Heart right ventricle (tissue), 16 donors: Measurements from ENCODE around the gene PIRT. TPM values are rescaled to one million over a fixed set of nuclear protein-coding genes. Genes with fewer than 3 reads are reported as not detected.

Experiments used
- ATAC-seq, 8 donors: fragments of 200-7000 bp; cut with Tn5 transposase; one replicate each; pipeline ENCODE4 v1.9.1; 2020; ENCODE audit warnings: mild to moderate bottlenecking in 8 of 8, moderate library complexity in 8 of 8, moderate number of reproducible peaks in 1 of 8
- DNase-seq, 2 donors: peaks; one replicate each; pipeline ENCODE4 v3.0.0-alpha.2; 2020
- H3K27ac ChIP-seq, 10 donors: fragments of 200-600 bp; sonication (generic) in 2 of 10; one replicate each; pipeline versions ENCODE4 v1.5.0 to v1.8.0; 2020 to 2022; ENCODE audit warnings: mild to moderate bottlenecking in 3 of 10
- H3K27me3 ChIP-seq, 7 donors: fragments of 200-600 bp; one replicate each; pipeline ENCODE4 v1.8.0; 2021 to 2022; ENCODE audit warnings: mild to moderate bottlenecking in 2 of 7
- H3K36me3 ChIP-seq, 9 donors: fragments of 200-600 bp; sonication (generic) in 1 of 9; one replicate each; pipeline versions ENCODE4 v1.5.0 to v1.8.0; 2020 to 2022; ENCODE audit warnings: mild to moderate bottlenecking in 2 of 9
- H3K4me1 ChIP-seq, 9 donors: fragments of 200-600 bp; sonication (generic) in 1 of 9; one replicate each; pipeline versions ENCODE4 v1.5.0 to v1.8.0; 2020 to 2022; ENCODE audit warnings: mild to moderate bottlenecking in 4 of 9
- H3K4me3 ChIP-seq, 10 donors: fragments of 200-600 bp; sonication (generic) in 2 of 10; one replicate each; pipeline versions ENCODE4 v1.5.0 to v1.8.0; 2020 to 2022; ENCODE audit warnings: mild to moderate bottlenecking in 7 of 10, moderate library complexity in 2 of 10
- H3K9me3 ChIP-seq, 11 donors: fragments of 200-600 bp in 10 of 11; sonication (generic) in 2 of 11; one replicate each; pipeline versions ENCODE4 v1.5.0 to v1.8.0; 2013 to 2022; ENCODE audit warnings: mild to moderate bottlenecking in 2 of 11, control low read depth in 1 of 11, moderate library complexity in 1 of 11
- WGBS, 2 donors: extraction: QIAGEN DNeasy Blood & Tissue Kit; methylation state at CpG; one replicate each; pipeline ENCODE4 v1.1.7; 2013; ENCODE audit warnings: inconsistent platforms in 1 of 2; 5-methylcytosine and 5-hydroxymethylcytosine counted together
- intact Hi-C, 10 donors: fragments of 100-400 bp; cut with DNase I; formaldehyde crosslinking; loops; one replicate each; pipeline versions ENCODE4 v1.11.1 to v1.14.2; 2022
- polyA plus RNA-seq, 2 donors: library from polyadenylated mRNA; stranded (reverse); fragments of 200-250 nt; gene quantifications; one replicate each; pipeline ENCODE4 v1.2.3, GENCODE V29; 2013
- total RNA-seq, 10 donors: library from RNA; stranded (reverse); fragmentation: NEBNext Ultra II Directional in 3 of 10; extraction: Animal tissue kit (Norgen Biotek cat#: 25700) in 3 of 10; gene quantifications; one replicate each; pipeline versions ENCODE4 v1.2.1 to v1.2.4, GENCODE V29; 2021 to 2023
- TF ChIP-seq, protein P1 (sequence below), 9 donors: fragments of 200-600 bp; sonication (generic) in 2 of 9; IDR thresholded peaks; one replicate each; pipeline versions ENCODE4 v1.5.0 to v1.8.0; 2021 to 2022; ENCODE audit warnings: antibody characterized with exemption in 9 of 9, mild to moderate bottlenecking in 5 of 9, moderate library complexity in 1 of 9
- donor health status: Arrhythmogenic right ventricular cardiomyopathy.
- donor health status: ischemic (EF 13 %, LVEDD 7.1; RV severe dilation, severe dysfunction).
- donor health status: healthy with polysubstance abuse.
- donor health status: DM: no; HTN: yes; CAD: no.
- donor health status: DM: no; HTN: no; CAD: no.
- donor health status: ischemic (EF 25% LVEDD 6.9; RV normal size, moderate dysfunction).
- donor health status: ischemic (EF 25% LVEDD 5.7; RV mildly dilated, moderate dysfunction).
- donor health status: healthy.
- donor health status: DM: yes; HTN: yes; CAD: no.
- donor health status: Ischemic cardiomyopathy.
- donor health status: ischemic (EF 35%, LVEDD 5.7; RV mildly dilated, moderate dysfunction).
- donor health status: nonischemic (EF 11% LVEDD 7.7; RV severe dilation, severe dysfunction).
- donor health status: DM: yes; HTN: yes; CAD: no.
- donor health status: PGD.
- donor health status: ischemic (EF 29% LVEDD 5.4; RV normal size, mild dysfunction).
- donor health status: nonischemic (EF 23%, LVEDD 6.1; RV moderate dilation, normal function).

PIRT gene
- total and polyA plus RNA-seq, 12 donors = not detected

DNA sequence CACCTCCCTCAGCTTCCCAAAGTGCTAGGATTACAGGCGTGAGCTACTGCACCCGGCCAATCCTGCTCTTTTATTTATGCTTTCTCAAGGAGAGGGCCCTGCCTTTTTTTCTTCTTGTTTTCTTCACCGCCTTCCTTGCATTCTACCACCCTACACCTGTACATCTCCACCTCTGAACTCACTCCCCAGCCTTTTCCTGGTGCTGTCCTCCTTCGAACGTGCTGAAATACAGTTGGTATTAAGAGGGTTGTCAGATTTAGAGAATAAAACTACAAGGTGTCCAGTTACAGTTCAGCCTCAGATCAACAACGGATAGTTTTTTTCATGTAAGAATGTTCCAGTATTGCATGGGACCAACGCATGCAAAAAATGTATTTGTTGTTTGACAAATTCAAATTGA, 1.7 kb downstream of the PIRT start:
- no peaks in the 10 kb centered on the region for H3K4me1 ChIP-seq
- TF ChIP-seq, protein P1, sequence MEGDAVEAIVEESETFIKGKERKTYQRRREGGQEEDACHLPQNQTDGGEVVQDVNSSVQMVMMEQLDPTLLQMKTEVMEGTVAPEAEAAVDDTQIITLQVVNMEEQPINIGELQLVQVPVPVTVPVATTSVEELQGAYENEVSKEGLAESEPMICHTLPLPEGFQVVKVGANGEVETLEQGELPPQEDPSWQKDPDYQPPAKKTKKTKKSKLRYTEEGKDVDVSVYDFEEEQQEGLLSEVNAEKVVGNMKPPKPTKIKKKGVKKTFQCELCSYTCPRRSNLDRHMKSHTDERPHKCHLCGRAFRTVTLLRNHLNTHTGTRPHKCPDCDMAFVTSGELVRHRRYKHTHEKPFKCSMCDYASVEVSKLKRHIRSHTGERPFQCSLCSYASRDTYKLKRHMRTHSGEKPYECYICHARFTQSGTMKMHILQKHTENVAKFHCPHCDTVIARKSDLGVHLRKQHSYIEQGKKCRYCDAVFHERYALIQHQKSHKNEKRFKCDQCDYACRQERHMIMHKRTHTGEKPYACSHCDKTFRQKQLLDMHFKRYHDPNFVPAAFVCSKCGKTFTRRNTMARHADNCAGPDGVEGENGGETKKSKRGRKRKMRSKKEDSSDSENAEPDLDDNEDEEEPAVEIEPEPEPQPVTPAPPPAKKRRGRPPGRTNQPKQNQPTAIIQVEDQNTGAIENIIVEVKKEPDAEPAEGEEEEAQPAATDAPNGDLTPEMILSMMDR (IDR thresholded peaks at IDR 0.05) = no peak
- DNase-seq (no peak), ATAC-seq (no peak)
- no peaks in the 10 kb centered on the region for H3K9me3 ChIP-seq
- intact Hi-C loops = no loop called here
- H3K27ac ChIP-seq = no peak overlapping the region
- no peak overlapping the region for H3K4me3 ChIP-seq
- peaks cover 0 to 9% (median 2%) of the 10 kb centered on the region in 7 donors for H3K27me3 ChIP-seq
- WGBS, 2 donors = 83 to 84% methylated on average over 7 of the region's 7 CpGs
- H3K36me3 ChIP-seq = no peaks in the 10 kb centered on the region

DNA sequence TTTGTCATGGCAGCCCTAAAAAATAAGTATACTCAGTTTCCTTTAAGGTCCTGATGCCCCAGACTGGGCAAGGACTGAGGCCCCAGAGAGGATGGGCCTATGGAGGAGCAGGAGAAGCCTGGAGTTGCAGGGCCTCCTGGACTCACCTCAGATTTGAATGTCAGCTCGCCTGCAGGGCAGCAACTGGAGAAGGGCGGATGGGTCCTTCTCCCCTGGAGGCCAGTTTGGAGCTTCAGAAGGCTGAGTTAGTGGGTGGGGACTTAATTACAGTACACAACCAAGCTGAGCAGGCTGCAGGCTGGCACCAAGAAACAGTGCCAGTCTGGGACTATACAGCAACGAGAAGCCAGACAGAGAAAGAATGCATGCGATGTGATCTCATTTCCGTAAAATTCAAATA, 6.2 kb downstream of the PIRT start:
- Histone ChIP-seq H3K4me3 (no peak overlapping the region), H3K27ac (no peak overlapping the region), H3K9me3 (no peaks in the 10 kb centered on the region), H3K4me1 (no peaks in the 10 kb centered on the region), H3K27me3 (peaks cover 0 to 3% (median 0%) of the 10 kb centered on the region in 7 donors), H3K36me3 (no peaks in the 10 kb centered on the region)
- TF ChIP-seq, protein P1 (IDR thresholded peaks at IDR 0.05) = no peak
- DNase-seq (no peak), ATAC-seq (no peak)
- 91 to 94% methylated on average over 5 of the region's 5 CpGs for WGBS, 2 donors
- intact Hi-C loops = no loop called here

DNA sequence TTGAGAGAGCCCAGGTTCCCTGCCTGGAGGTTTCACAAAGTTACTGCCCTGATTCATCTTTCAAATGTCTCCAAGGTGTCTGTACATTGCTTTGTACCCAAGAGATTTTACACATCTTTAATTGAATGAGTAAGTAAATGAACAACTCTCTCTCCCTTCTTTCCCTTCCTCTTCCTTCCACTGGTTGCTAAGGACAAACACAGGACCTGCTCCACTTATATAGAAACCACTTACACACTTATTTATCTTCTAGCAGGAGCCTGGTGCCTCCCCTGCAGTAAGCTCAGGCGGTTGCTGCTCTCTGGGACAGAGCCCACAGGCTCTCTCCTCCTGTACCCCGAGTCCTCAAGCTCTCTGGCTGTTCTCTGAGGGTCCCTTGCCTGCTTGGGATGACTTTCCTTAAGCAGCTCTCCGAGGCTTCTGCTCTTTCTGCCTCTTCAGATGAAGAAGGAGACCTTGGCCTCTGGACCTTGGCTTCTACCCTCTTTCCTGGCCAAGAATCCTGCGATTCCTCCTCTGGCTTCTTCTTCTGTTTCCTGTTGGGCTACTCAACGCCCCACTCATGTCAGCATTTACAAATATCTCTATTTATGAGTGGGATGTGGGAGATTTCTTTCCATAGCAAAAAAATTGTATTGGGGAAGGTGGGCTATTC, 9.9 kb downstream of the PIRT start:
- no peaks in the 10 kb centered on the region for H3K36me3 ChIP-seq
- ATAC-seq (no peak), DNase-seq (no peak)
- peaks cover 0 to 3% (median 0%) of the 10 kb centered on the region in 7 donors for H3K27me3 ChIP-seq
- no peak overlapping the region for H3K27ac ChIP-seq
- intact Hi-C loops = no loop called here
- TF ChIP-seq, protein P1 (IDR thresholded peaks at IDR 0.05) = no peak
- no peaks in the 10 kb centered on the region for H3K4me1 ChIP-seq
- no peak overlapping the region for H3K4me3 ChIP-seq
- 63 to 64% methylated on average over 5 of the region's 5 CpGs for WGBS, 2 donors
- H3K9me3 ChIP-seq = no peaks in the 10 kb centered on the region

DNA sequence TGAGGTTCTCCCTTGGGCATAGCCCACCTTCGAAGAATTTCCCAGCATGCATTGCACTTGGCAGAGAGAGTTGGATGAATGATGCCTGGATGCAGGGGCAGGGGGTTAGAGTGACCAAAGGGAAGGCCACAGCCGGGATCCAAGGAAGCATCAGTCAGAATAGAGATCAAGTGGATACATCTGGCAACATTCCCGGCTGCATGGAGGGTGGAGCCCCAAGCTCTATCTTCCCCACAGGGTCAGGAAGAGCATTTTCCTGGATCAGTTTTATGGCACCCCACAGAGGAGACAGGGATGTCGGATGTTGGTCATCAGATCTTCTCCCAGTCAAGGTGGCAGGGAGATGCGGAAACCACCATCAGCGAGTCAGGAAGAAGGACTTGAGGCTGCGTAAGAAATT, 13.0 kb downstream of the PIRT start:
- H3K27ac ChIP-seq = no peak overlapping the region
- H3K36me3 ChIP-seq = no peaks in the 10 kb centered on the region
- TF ChIP-seq, protein P1 (IDR thresholded peaks at IDR 0.05) = no peak
- DNase-seq (no peak), ATAC-seq (no peak)
- intact Hi-C loops = loop anchor here in 1 of 10 donors (5.0 kb wide), 1 partner anchor 73 kb away; no protein-coding TSS in a partner anchor
- no peak overlapping the region for H3K4me3 ChIP-seq
- peaks cover 0 to 3% (median 0%) of the 10 kb centered on the region in 7 donors for H3K27me3 ChIP-seq
- H3K9me3 ChIP-seq = no peaks in the 10 kb centered on the region
- no peaks in the 10 kb centered on the region for H3K4me1 ChIP-seq
- WGBS, 2 donors = 81 to 86% methylated on average over 7 of the region's 7 CpGs
